HG03354 (cell line): ENCODE measurements around the gene MAGEA11.
"Not testable (repeated sequence)": the region's sequence is repeated elsewhere in the genome, so short reads cannot be mapped to it uniquely, and the experiment has no call there.

ENCODE experiments used
- ATAC-seq: cut with Tn5 transposase; IDR thresholded peaks from one replicate; pipeline ENCODE4 v1.9.1; 2021; ENCODE audit warnings: mild to moderate bottlenecking; ENCODE audit not compliant: unreplicated experiment, poor library complexity, severe bottlenecking

Gene MAGEA11

GRCh38 chrX:149715468-149715867, 3.6 kb downstream of the MAGEA11 start:
- peak; percentile 82 for ATAC-seq

GRCh38 chrX:149716632-149717031, 4.8 kb downstream of the MAGEA11 start:
- no peak for ATAC-seq

GRCh38 chrX:149717803-149718202, 5.9 kb downstream of the MAGEA11 start:
- ATAC-seq, result no peak

- ATAC-seq, result no peak
Observed at GRCh38 chrX:149718757-149719156, 6.9 kb downstream of the MAGEA11 start.

GRCh38 chrX:149720021-149720689, 8.3 kb downstream of the MAGEA11 start:
- ATAC-seq, result no peak

- not testable (repeated sequence) for ATAC-seq
Observed at GRCh38 chrX:149721241-149721640, 9.4 kb downstream of the MAGEA11 start.

GRCh38 chrX:149721778-149722177, 9.9 kb downstream of the MAGEA11 start:
- no peak for ATAC-seq

GRCh38 chrX:149723583-149724118, 11.8 kb downstream of the MAGEA11 start:
- not testable (repeated sequence) for ATAC-seq

GRCh38 chrX:149727308-149727707, 15.4 kb downstream of the MAGEA11 start:
- not testable (repeated sequence) for ATAC-seq

GRCh38 chrX:149742269-149742668, 30.4 kb downstream of the MAGEA11 start:
- ATAC-seq, result not testable (repeated sequence)

GRCh38 chrX:149746390-149747007, 34.6 kb downstream of the MAGEA11 start:
- ATAC-seq, result not testable (repeated sequence)

- ATAC-seq, result no peak
Observed at GRCh38 chrX:149757206-149758067, 45.6 kb downstream of the MAGEA11 start.

GRCh38 chrX:149758068-149758714, 46.3 kb downstream of the MAGEA11 start:
- ATAC-seq, result no peak

GRCh38 chrX:149758715-149759078, 46.8 kb downstream of the MAGEA11 start:
- ATAC-seq, result not testable (repeated sequence)

GRCh38 chrX:149759824-149760223, 48.0 kb downstream of the MAGEA11 start:
- no peak for ATAC-seq

GRCh38 chrX:149760965-149761364, 49.1 kb downstream of the MAGEA11 start:
- ATAC-seq, result no peak

GRCh38 chrX:149761858-149762674, 50.2 kb downstream of the MAGEA11 start:
- not testable (repeated sequence) for ATAC-seq

- no peak for ATAC-seq
Observed at GRCh38 chrX:149762696-149763614, 51.1 kb downstream of the MAGEA11 start.
